Measurements from ENCODE around the gene RCAN1. TPM values are rescaled to one million over a fixed set of nuclear protein-coding genes. Genes with fewer than 3 reads are reported as not detected.
"Not testable (repeated sequence)": the region's sequence is repeated elsewhere in the genome, so short reads cannot be mapped to it uniquely, and the experiment has no call there.

Gene RCAN1
- total RNA-seq, 1 donor from 2014 or later: 57.5 TPM

- no peak for DNase-seq (ENCODE audit: low spot score)
These were observed 42.9 kb downstream of the RCAN1 start for GRCh38 chr21:34571994-34572393.

GRCh38 chr21:34570313-34570712 is 44.6 kb downstream of the RCAN1 start:
- no peak for DNase-seq (ENCODE audit: low spot score)

GRCh38 chr21:34569381-34569979 is 45.4 kb downstream of the RCAN1 start:
- no peak for DNase-seq (ENCODE audit: low spot score)

GRCh38 chr21:34568801-34569200 is 46.1 kb downstream of the RCAN1 start:
- DNase-seq (ENCODE audit: low spot score): not testable (repeated sequence)

- DNase-seq (ENCODE audit: low spot score): no peak
These were observed 47.2 kb downstream of the RCAN1 start for GRCh38 chr21:34567604-34568155.

GRCh38 chr21:34565238-34565637 is 49.7 kb downstream of the RCAN1 start:
- DNase-seq (ENCODE audit: low spot score): no peak

GRCh38 chr21:34563370-34563769 is 51.5 kb downstream of the RCAN1 start:
- DNase-seq (ENCODE audit: low spot score): not testable (repeated sequence)

GRCh38 chr21:34561806-34562205 is 53.1 kb downstream of the RCAN1 start:
- DNase-seq (ENCODE audit: low spot score): no peak

- DNase-seq (ENCODE audit: low spot score): no peak
These were observed 54.3 kb downstream of the RCAN1 start for GRCh38 chr21:34560609-34561008.

GRCh38 chr21:34560021-34560420 is 54.9 kb downstream of the RCAN1 start:
- no peak for DNase-seq (ENCODE audit: low spot score)

GRCh38 chr21:34559089-34559631 is 55.8 kb downstream of the RCAN1 start:
- DNase-seq (ENCODE audit: low spot score): no peak

- DNase-seq (ENCODE audit: low spot score): no peak
These were observed 56.7 kb downstream of the RCAN1 start for GRCh38 chr21:34558166-34558565.

- DNase-seq (ENCODE audit: low spot score): no peak
These were observed 57.7 kb downstream of the RCAN1 start for GRCh38 chr21:34557261-34557660.

- not testable (repeated sequence) for DNase-seq (ENCODE audit: low spot score)
These were observed 60.2 kb downstream of the RCAN1 start for GRCh38 chr21:34554670-34555069.

- DNase-seq (ENCODE audit: low spot score): no peak
These were observed 60.7 kb downstream of the RCAN1 start for GRCh38 chr21:34554227-34554626.

- no peak for DNase-seq (ENCODE audit: low spot score)
These were observed 61.6 kb downstream of the RCAN1 start for GRCh38 chr21:34553151-34553952.

- no peak for DNase-seq (ENCODE audit: low spot score)
These were observed 62.4 kb downstream of the RCAN1 start for GRCh38 chr21:34552360-34553098.

- DNase-seq (ENCODE audit: low spot score): no peak
These were observed 64.6 kb downstream of the RCAN1 start for GRCh38 chr21:34550182-34550799.

GRCh38 chr21:34548781-34549376 is 66.0 kb downstream of the RCAN1 start:
- DNase-seq (ENCODE audit: low spot score): no peak

- no peak for DNase-seq (ENCODE audit: low spot score)
These were observed 68.4 kb downstream of the RCAN1 start for GRCh38 chr21:34546542-34546941.

Data from mesenteric fat pad (tissue), 1 donor.